ENCODE measurements around the gene GUCY1A2.
"Not testable (repeated sequence)": the region's sequence is repeated elsewhere in the genome, so short reads cannot be mapped to it uniquely, and the experiment has no call there.

The GUCY1A2 gene

GRCh38 chr11:106794058-106794457, 224.2 kb downstream of the GUCY1A2 start:
- Mint-ChIP-seq H3K4me3 (no peak overlapping the region), H3K36me3 (ENCODE audit: low read depth) (no peaks in the 10 kb centered on the region), H3K4me1 (no peaks in the 10 kb centered on the region), H3K9me3 (peaks cover 13% of the 10 kb centered on the region), H3K27me3 (ENCODE audit: low read depth) (no peaks in the 10 kb centered on the region), H3K27ac (no peak overlapping the region)
- no peak for TF ChIP-seq CTCF (IDR thresholded peaks at IDR 0.05; ENCODE audit: unreplicated experiment in 3 of 3)

DNA sequence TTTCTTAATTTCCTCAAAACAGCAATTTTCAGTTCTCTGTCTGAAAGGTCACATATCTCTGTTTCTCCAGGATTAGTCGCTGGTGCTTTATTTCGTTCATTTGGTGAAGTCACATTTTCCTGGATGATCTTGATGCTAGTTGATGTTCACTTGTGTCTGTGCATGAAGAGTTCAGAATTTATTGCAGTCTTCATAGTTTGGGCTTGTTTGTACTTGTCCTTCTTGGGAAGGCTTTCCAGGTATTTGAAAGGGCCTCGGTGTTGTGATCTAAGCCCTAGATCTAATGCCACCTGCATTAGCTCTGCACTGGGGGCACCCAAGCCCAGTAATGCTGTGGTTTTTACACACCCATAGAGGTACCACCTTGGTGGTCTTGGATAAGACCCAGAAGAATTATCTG, 228.9 kb downstream of the GUCY1A2 start:
- Mint-ChIP-seq H3K9me3 (peaks cover 4% of the 10 kb centered on the region), H3K36me3 (ENCODE audit: low read depth) (no peaks in the 10 kb centered on the region), H3K4me3 (no peak overlapping the region), H3K4me1 (peaks cover 4% of the 10 kb centered on the region), H3K27me3 (ENCODE audit: low read depth) (no peaks in the 10 kb centered on the region), H3K27ac (no peak overlapping the region)
- no peak for TF ChIP-seq CTCF (IDR thresholded peaks at IDR 0.05; ENCODE audit: unreplicated experiment in 3 of 3)

DNA sequence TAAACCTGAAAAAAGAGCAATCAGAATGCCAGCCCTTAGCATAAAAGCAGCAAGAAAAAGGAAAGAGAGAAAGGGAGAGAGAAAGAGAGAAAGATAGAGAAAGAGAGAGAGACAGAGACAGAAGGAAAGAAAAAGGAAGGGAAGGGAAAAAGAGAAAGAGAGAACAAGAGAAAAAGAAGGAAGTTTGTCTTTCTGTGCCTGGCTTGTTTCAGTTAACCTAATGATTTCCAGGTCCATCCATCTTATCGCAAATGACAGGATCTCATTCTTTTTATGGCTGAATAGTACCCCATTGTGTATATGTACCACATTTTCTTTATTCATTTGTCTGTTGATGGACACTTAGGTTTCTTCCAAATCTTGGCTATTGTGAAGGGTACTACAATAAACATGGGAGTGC, 230.8 kb downstream of the GUCY1A2 start:
- Mint-ChIP-seq H3K9me3 (peaks cover 4% of the 10 kb centered on the region), H3K27me3 (ENCODE audit: low read depth) (no peaks in the 10 kb centered on the region), H3K4me3 (no peak overlapping the region), H3K27ac (no peak overlapping the region), H3K36me3 (ENCODE audit: low read depth) (no peaks in the 10 kb centered on the region), H3K4me1 (peaks cover 4% of the 10 kb centered on the region)
- no peak for TF ChIP-seq CTCF (IDR thresholded peaks at IDR 0.05; ENCODE audit: unreplicated experiment in 3 of 3)

GRCh38 chr11:106785913-106786650, 232.2 kb downstream of the GUCY1A2 start:
- no peak overlapping the region for H3K4me3 Mint-ChIP-seq
- no peak for TF ChIP-seq CTCF (IDR thresholded peaks at IDR 0.05; ENCODE audit: unreplicated experiment in 3 of 3)

DNA sequence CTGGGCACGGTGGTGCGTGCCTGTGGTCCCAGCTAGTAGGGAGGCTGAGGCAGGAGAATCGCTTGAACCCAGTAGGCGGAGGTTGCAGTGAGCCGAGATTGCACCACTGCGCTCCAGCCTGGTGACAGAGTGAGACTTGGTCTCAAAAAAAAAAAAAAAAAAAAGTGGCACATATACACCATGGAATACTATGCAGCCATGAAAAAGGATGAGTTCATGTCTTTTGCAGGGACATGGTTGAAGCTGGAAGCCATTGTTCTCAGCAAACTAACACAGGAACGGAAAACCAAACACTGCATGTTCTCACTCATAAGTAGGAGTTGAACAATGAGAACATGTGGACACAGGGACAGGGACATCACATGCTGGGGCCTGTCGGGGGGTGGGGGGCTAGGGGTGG, 241.0 kb downstream of the GUCY1A2 start:
- not testable (repeated sequence) for H3K4me1 Mint-ChIP-seq; H3K36me3 Mint-ChIP-seq (ENCODE audit: low read depth); H3K9me3 Mint-ChIP-seq

More at GRCh38 chr11:106785913-106786650, 232.2 kb downstream of the GUCY1A2 start:
- H3K27ac Mint-ChIP-seq, result no peak overlapping the region
- no peaks in the 10 kb centered on the region for H3K27me3 Mint-ChIP-seq (ENCODE audit: low read depth)
- peaks cover 4% of the 10 kb centered on the region for H3K9me3 Mint-ChIP-seq
- H3K4me1 Mint-ChIP-seq, result peaks cover 4% of the 10 kb centered on the region
- H3K36me3 Mint-ChIP-seq (ENCODE audit: low read depth), result no peaks in the 10 kb centered on the region

GRCh38 chr11:106770489-106771085, 247.7 kb downstream of the GUCY1A2 start:
- H3K27me3 Mint-ChIP-seq (ENCODE audit: low read depth), result no peaks in the 10 kb centered on the region
- no peak overlapping the region for H3K27ac Mint-ChIP-seq
- H3K9me3 Mint-ChIP-seq, result no peaks in the 10 kb centered on the region
- no peaks in the 10 kb centered on the region for H3K4me1 Mint-ChIP-seq
- H3K4me3 Mint-ChIP-seq, result no peak overlapping the region
- no peaks in the 10 kb centered on the region for H3K36me3 Mint-ChIP-seq (ENCODE audit: low read depth)
- TF ChIP-seq CTCF (IDR thresholded peaks at IDR 0.05; ENCODE audit: unreplicated experiment in 3 of 3), result no peak

More for the DNA sequence above, 241.0 kb downstream of the GUCY1A2 start:
- H3K4me3 Mint-ChIP-seq; H3K27ac Mint-ChIP-seq; H3K27me3 Mint-ChIP-seq (ENCODE audit: low read depth): not testable (repeated sequence)

Data from nephron (organoid).